ENCODE results near the gene EDEM3.
"Not testable (repeated sequence)": the region's sequence is repeated elsewhere in the genome, so short reads cannot be mapped to it uniquely, and the experiment has no call there.

Gene EDEM3

GRCh38 chr1:184716158-184716557 lies 38.5 kb downstream of the EDEM3 start:
- no peak for FAIRE-seq

DNA sequence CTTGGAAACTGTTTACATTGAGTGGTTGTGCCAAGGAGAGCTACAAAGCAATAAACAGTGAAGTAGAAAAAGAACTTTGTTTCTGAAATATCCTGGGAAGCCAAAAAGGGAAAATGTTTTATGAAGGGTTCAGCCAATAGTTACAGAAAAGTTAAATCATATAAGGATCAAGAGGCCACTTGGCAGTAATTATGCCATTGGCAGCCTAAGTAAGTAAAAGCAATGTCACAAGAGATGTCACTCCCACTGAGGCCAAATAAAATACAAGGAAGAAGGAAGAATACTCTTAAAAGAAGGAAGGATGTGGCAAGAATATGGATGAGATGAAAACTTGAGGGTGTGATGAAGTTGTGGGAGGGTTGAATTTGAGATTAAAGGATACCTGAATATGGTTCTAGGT lies 45.2 kb downstream of the EDEM3 start:
- FAIRE-seq = no peak

GRCh38 chr1:184708084-184708676 lies 46.5 kb downstream of the EDEM3 start:
- no peak for FAIRE-seq

GRCh38 chr1:184705271-184705670 lies 49.4 kb downstream of the EDEM3 start:
- FAIRE-seq = no peak

DNA sequence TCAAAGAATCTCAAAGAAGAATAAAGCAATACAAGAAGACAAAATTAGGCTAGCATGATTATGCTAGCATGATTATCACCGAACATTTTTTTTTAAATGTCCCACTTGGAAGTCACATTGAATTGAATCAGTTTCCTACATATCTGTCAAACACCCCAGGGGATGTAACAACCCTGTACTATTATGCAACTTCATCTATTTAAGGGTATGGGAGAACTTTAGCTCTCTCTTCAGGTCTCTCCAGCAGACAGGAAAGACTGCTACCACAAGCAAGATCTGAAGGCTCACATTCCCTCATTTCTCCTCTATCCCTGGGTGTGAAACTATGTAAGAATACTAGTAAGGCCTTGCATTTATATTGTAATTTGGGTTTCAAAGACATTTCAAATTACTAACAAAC lies 52.8 kb downstream of the EDEM3 start:
- no peak for FAIRE-seq

DNA sequence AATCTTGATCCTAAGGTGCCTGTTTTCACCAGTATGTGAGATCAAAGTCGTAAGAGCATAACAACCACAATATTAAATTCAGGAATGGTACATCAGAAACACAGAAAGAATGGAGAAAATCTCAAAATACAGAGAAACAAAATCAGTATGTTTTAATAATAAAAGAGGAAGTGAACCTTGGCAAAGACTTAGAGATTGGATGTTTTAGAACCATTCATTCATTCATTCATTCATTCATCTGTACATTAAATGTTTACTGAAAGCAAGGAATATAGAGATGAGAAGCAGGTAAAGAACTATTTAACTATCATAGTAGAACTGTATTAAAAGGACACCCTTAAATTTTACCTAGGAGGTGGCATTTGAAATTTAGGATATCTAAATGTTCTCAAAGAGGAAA lies 55.7 kb downstream of the EDEM3 start:
- FAIRE-seq = no peak

- FAIRE-seq = no peak
Measured at GRCh38 chr1:184698016-184698415, 56.6 kb downstream of the EDEM3 start.

DNA sequence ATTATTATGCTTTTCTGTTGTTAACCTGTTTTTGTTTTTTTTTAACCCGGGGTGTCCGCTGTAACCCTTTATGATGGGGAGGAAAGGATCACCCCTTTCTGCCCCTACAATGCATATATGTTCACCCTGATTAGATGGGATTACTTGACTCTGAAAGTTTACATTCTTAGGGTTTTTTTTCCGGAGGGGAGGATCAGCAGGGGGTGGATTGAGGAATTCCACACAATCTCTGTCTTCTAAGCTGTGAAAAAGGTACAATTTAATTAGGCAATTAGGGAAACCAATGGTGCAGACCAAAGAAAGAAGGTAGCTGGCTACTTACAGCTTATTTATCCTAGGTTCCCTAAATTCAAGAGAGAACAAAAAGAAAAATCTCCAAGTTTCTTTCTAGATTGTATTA lies 58.3 kb downstream of the EDEM3 start:
- no peak for FAIRE-seq

GRCh38 chr1:184695023-184695422 lies 59.6 kb downstream of the EDEM3 start:
- no peak for FAIRE-seq

DNA sequence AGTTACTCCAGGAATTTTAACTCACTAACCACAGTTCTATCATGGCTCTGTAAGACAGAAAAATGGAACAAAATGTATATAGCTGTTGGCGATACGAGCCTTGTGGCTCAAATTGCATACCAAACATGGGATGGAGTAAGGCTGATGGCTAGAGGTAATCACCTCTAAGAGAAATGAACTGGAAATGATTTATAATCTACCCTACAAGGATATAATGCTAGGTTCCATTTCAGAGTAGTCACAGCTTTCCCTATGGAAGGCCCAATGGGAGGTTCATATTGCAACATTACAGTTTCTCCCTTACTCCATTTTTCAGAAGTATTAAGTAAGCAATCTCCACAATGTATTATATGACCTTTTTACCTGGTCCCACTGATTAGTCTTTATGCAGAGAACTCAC lies 61.6 kb downstream of the EDEM3 start:
- no peak for FAIRE-seq

- FAIRE-seq = peak; percentile 94
Measured at GRCh38 chr1:184691719-184692324, 62.8 kb downstream of the EDEM3 start.

DNA sequence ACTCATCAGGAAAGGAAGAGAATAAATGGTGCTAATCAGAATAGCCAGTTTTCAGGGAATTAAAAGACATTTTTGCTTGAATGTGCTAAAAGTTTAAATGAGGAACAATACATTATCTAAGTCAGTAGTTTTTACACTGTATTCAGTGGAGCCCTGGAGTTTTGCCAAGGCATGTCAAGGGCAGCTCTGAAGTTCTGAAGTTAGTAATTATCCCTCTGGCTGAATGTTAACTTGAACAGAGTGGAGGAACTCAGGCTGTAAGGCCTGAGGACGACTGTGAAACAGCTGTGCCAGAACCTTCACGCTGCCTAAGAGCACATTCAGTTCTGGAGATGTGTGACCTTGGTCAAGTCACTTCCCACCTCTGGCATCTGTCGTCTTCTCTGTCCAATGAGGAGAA lies 68.1 kb downstream of the EDEM3 start:
- FAIRE-seq = no peak

- no peak for FAIRE-seq
Measured at GRCh38 chr1:184685116-184685515, 69.5 kb downstream of the EDEM3 start.

GRCh38 chr1:184684285-184685074 lies 70.2 kb downstream of the EDEM3 start:
- no peak for FAIRE-seq

- FAIRE-seq = no peak
Measured at GRCh38 chr1:184682956-184683355, 71.7 kb downstream of the EDEM3 start.

GRCh38 chr1:184680611-184681225 lies 73.9 kb downstream of the EDEM3 start:
- FAIRE-seq = not testable (repeated sequence)

GRCh38 chr1:184679472-184679871 lies 75.2 kb downstream of the EDEM3 start:
- not testable (repeated sequence) for FAIRE-seq

DNA sequence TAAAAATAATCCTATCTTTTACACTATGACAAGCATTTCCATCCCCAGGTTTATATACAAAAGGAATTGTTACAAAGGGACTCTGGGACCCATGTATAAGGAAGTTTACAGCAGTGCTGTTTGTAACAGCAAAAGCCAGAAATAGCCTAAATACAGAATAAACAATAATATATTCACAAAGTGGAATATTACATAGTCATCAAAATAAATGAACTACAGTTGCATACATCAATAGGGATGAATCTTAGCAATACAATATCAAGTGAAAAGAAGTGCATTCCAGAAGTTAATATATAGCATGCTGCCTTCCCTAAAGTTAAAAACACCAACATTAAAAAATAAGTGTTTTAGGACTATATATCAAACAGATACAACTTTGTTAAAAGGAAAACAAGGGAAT lies 77.3 kb downstream of the EDEM3 start:
- no peak for FAIRE-seq

DNA sequence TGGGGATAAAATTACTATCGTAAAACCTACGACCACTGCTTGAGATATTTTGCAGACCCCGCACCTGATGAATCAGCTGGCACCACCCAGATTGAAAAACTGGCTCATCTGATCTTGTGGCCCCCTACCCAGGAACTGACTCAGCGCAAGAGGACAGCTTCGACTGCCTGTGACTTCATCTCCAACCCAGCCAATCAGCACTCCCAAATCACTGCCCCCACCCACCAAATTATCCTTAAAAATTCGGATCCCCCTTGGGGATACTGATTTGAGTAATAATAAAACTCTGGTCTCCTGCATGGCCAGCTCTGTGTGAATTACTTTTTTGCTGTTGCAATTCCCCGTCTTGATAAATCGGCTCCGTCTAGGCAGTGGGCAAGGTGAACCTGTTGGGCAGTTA lies 81.4 kb downstream of the EDEM3 start:
- FAIRE-seq = no peak

GRCh38 chr1:184672013-184672726 lies 82.5 kb downstream of the EDEM3 start:
- FAIRE-seq = no peak

GRCh38 chr1:184669391-184669790 lies 85.3 kb downstream of the EDEM3 start:
- no peak for FAIRE-seq

DNA sequence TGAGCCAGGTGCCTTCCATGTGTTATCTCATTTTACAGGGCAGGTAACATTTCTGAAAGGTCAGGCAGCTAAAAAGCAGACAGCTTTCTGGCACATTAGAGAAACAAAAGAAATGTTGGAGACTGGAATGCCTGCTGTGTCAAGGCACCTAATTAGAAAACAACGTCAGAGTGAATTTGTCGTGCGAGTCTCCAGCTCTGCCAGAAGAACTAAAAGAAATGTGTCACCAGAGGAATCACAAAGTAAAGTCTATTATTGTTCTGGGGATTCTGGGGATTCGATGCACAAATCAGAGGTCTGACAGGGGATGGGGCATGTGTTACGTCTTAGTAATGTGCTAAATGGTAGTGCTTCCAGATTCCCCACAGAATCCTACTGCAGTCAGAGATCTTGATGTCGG lies 89.3 kb downstream of the EDEM3 start:
- FAIRE-seq = no peak

GRCh38 chr1:184664661-184665060 lies 90.0 kb downstream of the EDEM3 start:
- FAIRE-seq = no peak
